HL-60 (cell line): ENCODE measurements around the gene ERCC2.

Experiments
- CTCF ChIP-seq: IDR thresholded peaks from one replicate; pipeline ENCODE4 v1.5.1; 2011; ENCODE audit warnings: low read length, control low read depth, inconsistent platforms; ENCODE audit not compliant: insufficient read depth
- GABPA ChIP-seq: IDR thresholded peaks from 2 replicates; pipeline ENCODE4 v1.6.1; 2012; ENCODE audit warnings: low read depth
- REST ChIP-seq: IDR thresholded peaks from 2 replicates; pipeline ENCODE4 v1.6.1; 2012; ENCODE audit warnings: low read depth; ENCODE audit not compliant: insufficient replicate concordance

- TF ChIP-seq CTCF: no peak
- no peak for TF ChIP-seq GABPA
- TF ChIP-seq REST: no peak
These were observed 66.0 kb downstream of the ERCC2 start for GRCh38 chr19:45304141-45304926.
